Esophagus muscularis mucosa (tissue), 4 donors: Measurements from ENCODE around the gene OR6K2. TPM values are rescaled to one million over a fixed set of nuclear protein-coding genes. Genes with fewer than 3 reads are reported as not detected.

Experiments
- DNase-seq: peaks from one replicate; pipeline ENCODE4 v3.0.0-alpha.2; 2017; ENCODE audit errors: extremely low spot score
- H3K27ac ChIP-seq, 4 donors: fragments of 200-600 bp; sonication (generic); replicated peaks in 1 of 4; 1 replicate in 3 of 4; 2 replicates in 1 of 4; pipeline ENCODE4 v1.5.1; 2016 to 2019; ENCODE audit warnings: mild to moderate bottlenecking in 1 of 4
- H3K27me3 ChIP-seq, 4 donors: fragments of 200-600 bp; sonication (generic); one replicate each; pipeline versions ENCODE4 v1.5.1 to v1.6.0; 2016 to 2019
- H3K36me3 ChIP-seq, 4 donors: fragments of 200-600 bp; sonication (generic); one replicate each; pipeline ENCODE4 v1.5.1; 2016 to 2019
- H3K4me1 ChIP-seq, 4 donors: fragments of 200-600 bp; sonication (generic); one replicate each; pipeline ENCODE4 v1.5.1; 2016 to 2019
- H3K4me3 ChIP-seq, 4 donors: fragments of 200-600 bp; sonication (generic); 1 replicate in 2 of 4; 2 replicates in 2 of 4; pipeline ENCODE4 v1.5.1; 2016 to 2019; ENCODE audit warnings: mild to moderate bottlenecking in 4 of 4, moderate library complexity in 1 of 4
- H3K9me3 ChIP-seq, 4 donors: fragments of 200-600 bp; sonication (generic); 1 replicate in 3 of 4; 2 replicates in 1 of 4; pipeline ENCODE4 v1.5.1; 2016 to 2019
- CTCF ChIP-seq, 3 experiments: fragments of 200-600 bp in 2 of 3; fragments of 450-650 bp in 1 of 3; sonication (generic) in 2 of 3; IDR thresholded peaks; one replicate each; pipeline ENCODE4 v1.5.1; 2017 to 2019; ENCODE audit warnings: antibody characterized with exemption in 3 of 3, mild to moderate bottlenecking in 2 of 3, moderate library complexity in 1 of 3
- EP300 ChIP-seq: sonication (generic); formaldehyde crosslinking; IDR thresholded peaks from one replicate; pipeline ENCODE4 v1.6.1; 2017; ENCODE audit warnings: antibody characterized with exemption
- POLR2A ChIP-seq: fragments of 450-650 bp; IDR thresholded peaks from one replicate; pipeline ENCODE4 v1.6.1; 2017; ENCODE audit warnings: antibody characterized with exemption, moderate library complexity, mild to moderate bottlenecking, low read depth
- POLR2AphosphoS5 ChIP-seq, 2 donors: sonication (generic); formaldehyde crosslinking; IDR thresholded peaks; one replicate each; pipeline ENCODE4 v1.6.1; 2017; ENCODE audit warnings: antibody characterized with exemption in 2 of 2
- WGBS: methylation state at CpG from one replicate; pipeline ENCODE4 v1.1.5; 2018; 5-methylcytosine and 5-hydroxymethylcytosine counted together
- intact Hi-C: fragments of 100-400 bp; cut with DNase I; formaldehyde crosslinking; loops from one replicate; pipeline ENCODE4 v1.15.1; 2023
- total RNA-seq, 4 donors: library from RNA; depleted of rRNA; stranded (reverse); fragments of >200 nt; gene quantifications; one replicate each; pipeline versions ENCODE4 v1.1.0 to v1.2.1, GENCODE V29; 2016

The OR6K2 gene
- total RNA-seq, 4 donors from 2014 or later = not detected

GRCh38 chr1:158675563-158676323 lies 24.7 kb downstream of the OR6K2 start:
- Histone ChIP-seq H3K4me1 (no peaks in the 10 kb centered on the region), H3K27ac (no peak overlapping the region), H3K4me3 (no peak overlapping the region), H3K36me3 (no peaks in the 10 kb centered on the region), H3K27me3 (no peaks in the 10 kb centered on the region), H3K9me3 (no peaks in the 10 kb centered on the region)
- WGBS = 74% methylated on average over 4 of the region's 4 CpGs
- no peak for DNase-seq
- TF ChIP-seq EP300 = no peak
- TF ChIP-seq POLR2A = no peak
- no peak for TF ChIP-seq CTCF (IDR thresholded peaks at IDR 0.05)
- no peak for TF ChIP-seq POLR2AphosphoS5 (IDR thresholded peaks at IDR 0.05)
- intact Hi-C loops = no loop called here

- Histone ChIP-seq H3K9me3 (no peaks in the 10 kb centered on the region), H3K4me1 (no peaks in the 10 kb centered on the region), H3K4me3 (no peak overlapping the region), H3K27me3 (no peaks in the 10 kb centered on the region), H3K27ac (no peak overlapping the region), H3K36me3 (no peaks in the 10 kb centered on the region)
- DNase-seq = no peak
- 88% methylated on average over 7 of the region's 7 CpGs for WGBS
- TF ChIP-seq POLR2AphosphoS5 (IDR thresholded peaks at IDR 0.05) (no peak), EP300 (no peak), CTCF (IDR thresholded peaks at IDR 0.05) (no peak), POLR2A (no peak)
- intact Hi-C loops = no loop called here
These were observed 26.1 kb downstream of the OR6K2 start for GRCh38 chr1:158674302-158674701.

DNA sequence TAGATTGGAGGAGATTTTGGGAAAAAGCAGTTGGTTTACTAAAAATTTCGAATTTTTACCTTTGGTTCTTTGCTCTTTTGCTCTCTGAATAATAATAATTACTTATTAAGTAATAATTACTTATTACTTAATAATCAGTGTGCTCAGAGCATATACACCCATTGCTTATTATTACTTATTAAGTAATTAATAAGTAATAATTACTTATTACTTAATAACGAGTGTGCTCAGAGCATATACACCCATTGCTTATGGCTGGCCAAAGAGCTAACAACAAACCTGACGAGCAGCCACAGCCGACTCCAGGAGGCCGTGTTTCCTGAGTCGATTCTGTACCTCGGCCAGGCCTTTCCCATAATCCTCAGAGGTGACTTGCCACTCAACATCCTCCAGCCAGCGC lies 34.4 kb downstream of the OR6K2 start:
- no peak overlapping the region for H3K4me3 ChIP-seq
- no peak overlapping the region for H3K27ac ChIP-seq
- H3K27me3 ChIP-seq = no peaks in the 10 kb centered on the region
- H3K9me3 ChIP-seq = no peaks in the 10 kb centered on the region
- DNase-seq = no peak
- H3K4me1 ChIP-seq = no peaks in the 10 kb centered on the region
- intact Hi-C loops = no loop called here
- no peak for TF ChIP-seq CTCF (IDR thresholded peaks at IDR 0.05)
- TF ChIP-seq POLR2AphosphoS5 (IDR thresholded peaks at IDR 0.05) = no peak
- no peak for TF ChIP-seq POLR2A
- TF ChIP-seq EP300 = no peak
- H3K36me3 ChIP-seq = no peaks in the 10 kb centered on the region
- 76% methylated on average over 8 of the region's 8 CpGs for WGBS

GRCh38 chr1:158654571-158654970 lies 45.9 kb downstream of the OR6K2 start:
- H3K36me3 ChIP-seq = no peaks in the 10 kb centered on the region
- H3K27ac ChIP-seq = no peak overlapping the region
- intact Hi-C loops = no loop called here
- no peak overlapping the region for H3K4me3 ChIP-seq
- TF ChIP-seq EP300 = no peak
- no peak for TF ChIP-seq POLR2A
- TF ChIP-seq POLR2AphosphoS5 (IDR thresholded peaks at IDR 0.05) = no peak
- TF ChIP-seq CTCF (IDR thresholded peaks at IDR 0.05) = no peak
- 61% methylated on average over 6 of the region's 6 CpGs for WGBS
- no peaks in the 10 kb centered on the region for H3K27me3 ChIP-seq
- H3K4me1 ChIP-seq = no peaks in the 10 kb centered on the region
- no peaks in the 10 kb centered on the region for H3K9me3 ChIP-seq
- DNase-seq = no peak

DNA sequence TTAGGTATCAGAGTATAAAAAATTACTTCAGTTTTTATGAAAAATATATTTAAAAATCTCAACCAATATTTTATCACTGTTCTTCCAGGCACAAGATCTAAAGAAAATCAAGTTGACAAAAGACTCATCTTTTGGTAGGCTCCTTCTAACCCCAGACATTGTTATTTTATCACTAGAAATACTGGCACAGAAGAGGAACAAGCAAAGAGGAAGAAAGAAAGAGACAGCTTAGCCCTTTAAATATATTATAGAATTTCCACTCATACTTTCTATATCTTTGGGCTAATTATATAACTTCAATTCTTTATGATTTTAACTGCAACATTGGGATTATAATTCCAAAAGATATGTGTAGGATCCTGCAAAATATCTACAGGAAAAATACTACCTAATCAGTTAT lies 46.4 kb downstream of the OR6K2 start:
- no peaks in the 10 kb centered on the region for H3K9me3 ChIP-seq
- no peak for DNase-seq
- no peak overlapping the region for H3K27ac ChIP-seq
- no peaks in the 10 kb centered on the region for H3K36me3 ChIP-seq
- no peaks in the 10 kb centered on the region for H3K27me3 ChIP-seq
- intact Hi-C loops = no loop called here
- H3K4me3 ChIP-seq = no peak overlapping the region
- TF ChIP-seq EP300 (no peak), CTCF (IDR thresholded peaks at IDR 0.05) (no peak)
- H3K4me1 ChIP-seq = no peaks in the 10 kb centered on the region
